ENCODE results near the gene TTLL10.

DNA sequence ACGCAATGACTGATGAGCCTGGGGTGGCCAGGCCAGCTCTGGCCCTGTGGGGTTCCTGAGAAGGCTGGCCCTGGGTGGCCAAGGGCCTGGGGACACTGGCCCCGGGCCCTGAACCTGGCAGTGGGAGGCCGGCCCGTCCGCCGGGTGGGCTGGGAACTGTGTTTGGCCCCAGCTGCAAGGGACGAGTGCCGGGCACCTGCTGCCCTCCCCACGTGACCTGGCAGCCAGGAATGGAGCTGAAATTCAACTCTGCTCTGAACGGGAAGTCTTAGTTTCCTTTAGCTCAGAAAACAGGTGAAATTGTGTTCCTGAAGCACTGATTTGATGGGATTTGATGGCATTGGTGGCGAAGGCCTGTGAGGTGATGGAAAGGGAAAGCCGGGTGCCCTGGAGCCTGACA, 8.2 kb upstream of the TTLL10 start:
- TF ChIP-seq, protein P1, sequence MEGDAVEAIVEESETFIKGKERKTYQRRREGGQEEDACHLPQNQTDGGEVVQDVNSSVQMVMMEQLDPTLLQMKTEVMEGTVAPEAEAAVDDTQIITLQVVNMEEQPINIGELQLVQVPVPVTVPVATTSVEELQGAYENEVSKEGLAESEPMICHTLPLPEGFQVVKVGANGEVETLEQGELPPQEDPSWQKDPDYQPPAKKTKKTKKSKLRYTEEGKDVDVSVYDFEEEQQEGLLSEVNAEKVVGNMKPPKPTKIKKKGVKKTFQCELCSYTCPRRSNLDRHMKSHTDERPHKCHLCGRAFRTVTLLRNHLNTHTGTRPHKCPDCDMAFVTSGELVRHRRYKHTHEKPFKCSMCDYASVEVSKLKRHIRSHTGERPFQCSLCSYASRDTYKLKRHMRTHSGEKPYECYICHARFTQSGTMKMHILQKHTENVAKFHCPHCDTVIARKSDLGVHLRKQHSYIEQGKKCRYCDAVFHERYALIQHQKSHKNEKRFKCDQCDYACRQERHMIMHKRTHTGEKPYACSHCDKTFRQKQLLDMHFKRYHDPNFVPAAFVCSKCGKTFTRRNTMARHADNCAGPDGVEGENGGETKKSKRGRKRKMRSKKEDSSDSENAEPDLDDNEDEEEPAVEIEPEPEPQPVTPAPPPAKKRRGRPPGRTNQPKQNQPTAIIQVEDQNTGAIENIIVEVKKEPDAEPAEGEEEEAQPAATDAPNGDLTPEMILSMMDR (IDR thresholded peaks at IDR 0.05), result no peak
- no peak for TF ChIP-seq POLR2AphosphoS5 (IDR thresholded peaks at IDR 0.05)

All from gastroesophageal sphincter (tissue), 3 donors.